Stimulated activated CD4-positive, alpha-beta T cell treated with anti-CD3 and anti-CD28 coated beads, Interleukin-4, amount 100 ng/mL, for 1 hour (primary cell): ENCODE measurements around the gene RPL23.

ENCODE experiments used
- DNase-seq: peaks from one replicate; pipeline ENCODE4 v3.0.0-alpha.2; 2020

RPL23 gene

GRCh38 chr17:38853292-38854219 is at the start of gene RPL23:
Gene RPL23, minus strand, starts transcription at chr17:38853721. Its CDS starts 11 bp downstream, at chr17:38853710.
- peak; percentile 89 for DNase-seq

GRCh38 chr17:38900978-38901656 is 47.6 kb upstream of the RPL23 start:
- DNase-seq = no peak

GRCh38 chr17:38899421-38899820 is 45.9 kb upstream of the RPL23 start:
- DNase-seq = no peak

GRCh38 chr17:38898812-38899348 is 45.4 kb upstream of the RPL23 start:
- DNase-seq = peak; percentile 85

GRCh38 chr17:38898291-38898679 is 44.8 kb upstream of the RPL23 start:
- DNase-seq = peak; percentile 25

GRCh38 chr17:38897671-38898290 is 44.3 kb upstream of the RPL23 start:
- no peak for DNase-seq

- DNase-seq = no peak
Measured at GRCh38 chr17:38897176-38897575, 43.7 kb upstream of the RPL23 start.

- DNase-seq = no peak
Measured at GRCh38 chr17:38896346-38896954, 42.9 kb upstream of the RPL23 start.

GRCh38 chr17:38894276-38894675 is 40.8 kb upstream of the RPL23 start:
- no peak for DNase-seq

- no peak for DNase-seq
Measured at GRCh38 chr17:38893607-38894006, 40.1 kb upstream of the RPL23 start.

GRCh38 chr17:38893113-38893512 is 39.6 kb upstream of the RPL23 start:
- no peak for DNase-seq

GRCh38 chr17:38892620-38893019 is 39.1 kb upstream of the RPL23 start:
- DNase-seq = no peak

- no peak for DNase-seq
Measured at GRCh38 chr17:38892083-38892482, 38.6 kb upstream of the RPL23 start.

GRCh38 chr17:38891441-38891840 is 37.9 kb upstream of the RPL23 start:
- DNase-seq = no peak

GRCh38 chr17:38890410-38890746 is 36.9 kb upstream of the RPL23 start:
- DNase-seq = no peak

GRCh38 chr17:38889745-38890409 is 36.4 kb upstream of the RPL23 start:
- no peak for DNase-seq

GRCh38 chr17:38888842-38889241 is 35.3 kb upstream of the RPL23 start:
- no peak for DNase-seq

- DNase-seq = no peak
Measured at GRCh38 chr17:38886643-38887010, 33.1 kb upstream of the RPL23 start.

GRCh38 chr17:38885728-38886642 is 32.5 kb upstream of the RPL23 start:
- no peak for DNase-seq

- no peak for DNase-seq
Measured at GRCh38 chr17:38885044-38885727, 31.7 kb upstream of the RPL23 start.
